Thyroid gland (tissue), 4 donors: Measurements from ENCODE around the gene C11orf24. TPM values are rescaled to one million over a fixed set of nuclear protein-coding genes. Genes with fewer than 3 reads are reported as not detected.

ENCODE experiments used
- DNase-seq, 2 donors: peaks; one replicate each; pipeline ENCODE4 v3.0.0-alpha.2; 2019
- H3K27ac ChIP-seq, 3 donors: fragments of 200-600 bp; sonication (generic); 1 replicate in 2 of 3; 2 replicates in 1 of 3; pipeline ENCODE4 v1.5.1; 2016 to 2019; ENCODE audit warnings: mild to moderate bottlenecking in 1 of 3, moderate library complexity in 1 of 3
- H3K27me3 ChIP-seq: fragments of 200-600 bp; sonication (generic); one replicate; pipeline ENCODE4 v1.5.1; 2019
- H3K36me3 ChIP-seq, 2 donors: fragments of 200-600 bp; sonication (generic); one replicate each; pipeline ENCODE4 v1.5.1; 2016 to 2019
- H3K4me1 ChIP-seq, 2 donors: fragments of 200-600 bp; sonication (generic); one replicate each; pipeline ENCODE4 v1.5.1; 2017 to 2019
- H3K4me3 ChIP-seq, 3 donors: fragments of 200-600 bp; sonication (generic); replicated peaks in 1 of 3; 1 replicate in 2 of 3; 2 replicates in 1 of 3; pipeline ENCODE4 v1.5.1; 2016; ENCODE audit warnings: mild to moderate bottlenecking in 1 of 3
- H3K9me3 ChIP-seq: fragments of 200-600 bp; sonication (generic); one replicate; pipeline ENCODE4 v1.5.1; 2017
- CTCF ChIP-seq, 6 experiments: fragments of 200-600 bp in 3 of 6; fragments of 450-650 bp in 3 of 6; sonication (generic) in 3 of 6; IDR thresholded peaks; one replicate each; pipeline ENCODE4 v1.5.1; 2016 to 2019; ENCODE audit warnings: antibody characterized with exemption in 6 of 6, mild to moderate bottlenecking in 2 of 6, inconsistent platforms in 1 of 6, moderate library complexity in 1 of 6
- POLR2A ChIP-seq, 2 donors: fragments of 450-650 bp; IDR thresholded peaks; one replicate each; pipeline ENCODE4 v1.6.1; 2017; ENCODE audit warnings: antibody characterized with exemption in 2 of 2, mild to moderate bottlenecking in 2 of 2, moderate library complexity in 1 of 2
- WGBS, 2 donors: methylation state at CpG; one replicate each; pipeline ENCODE4 v1.1.5; 2017; 5-methylcytosine and 5-hydroxymethylcytosine counted together
- intact Hi-C: fragments of 100-400 bp; cut with DNase I; formaldehyde crosslinking; loops from one replicate; pipeline ENCODE4 v1.15.1; 2023
- total RNA-seq, 4 donors: library from RNA; depleted of rRNA; stranded (reverse); fragments of >200 nt; gene quantifications; one replicate each; pipeline ENCODE4 v1.2.3, GENCODE V29; 2016

Gene C11orf24
- total RNA-seq, 4 donors from 2014 or later = 12.4 to 28.3 (median 24.4) TPM

- H3K4me1 ChIP-seq = no peaks in the 10 kb centered on the region
- intact Hi-C loops = no loop called here
- no peak for DNase-seq
- no peaks in the 10 kb centered on the region for H3K36me3 ChIP-seq
- H3K9me3 ChIP-seq = no peaks in the 10 kb centered on the region
- no peak overlapping the region for H3K4me3 ChIP-seq
- 96 to 97% methylated on average over 2 of the region's 2 CpGs for WGBS, 2 donors
- no peak overlapping the region for H3K27ac ChIP-seq
- TF ChIP-seq POLR2A (IDR thresholded peaks at IDR 0.05) (no peak), CTCF (IDR thresholded peaks at IDR 0.05) (no peak)
- no peaks in the 10 kb centered on the region for H3K27me3 ChIP-seq
Measured at GRCh38 chr11:68242616-68243015, 29.2 kb downstream of the C11orf24 start.

GRCh38 chr11:68231621-68232020, 40.2 kb downstream of the C11orf24 start:
- Histone ChIP-seq H3K36me3 (no peaks in the 10 kb centered on the region), H3K27me3 (no peaks in the 10 kb centered on the region), H3K4me3 (no peak overlapping the region), H3K4me1 (no peaks in the 10 kb centered on the region), H3K9me3 (no peaks in the 10 kb centered on the region), H3K27ac (no peak overlapping the region)
- intact Hi-C loops = no loop called here
- TF ChIP-seq CTCF (IDR thresholded peaks at IDR 0.05) = no peak
- no peak for TF ChIP-seq POLR2A (IDR thresholded peaks at IDR 0.05)
- WGBS, 2 donors = 90 to 94% methylated on average over 7 of the region's 7 CpGs
- no peak for DNase-seq

- no peak overlapping the region for H3K4me3 ChIP-seq
- H3K4me1 ChIP-seq = no peaks in the 10 kb centered on the region
- intact Hi-C loops = no loop called here
- H3K9me3 ChIP-seq = no peaks in the 10 kb centered on the region
- H3K27me3 ChIP-seq = no peaks in the 10 kb centered on the region
- H3K27ac ChIP-seq = no peak overlapping the region
- no peaks in the 10 kb centered on the region for H3K36me3 ChIP-seq
- TF ChIP-seq POLR2A (IDR thresholded peaks at IDR 0.05) (no peak), CTCF (IDR thresholded peaks at IDR 0.05) (no peak)
- 57 to 67% methylated on average over 1 of the region's 1 CpG for WGBS, 2 donors
- no peak for DNase-seq
Measured at GRCh38 chr11:68229601-68230000, 42.2 kb downstream of the C11orf24 start.

GRCh38 chr11:68226421-68226820, 45.4 kb downstream of the C11orf24 start:
- intact Hi-C loops = no loop called here
- no peaks in the 10 kb centered on the region for H3K9me3 ChIP-seq
- no peaks in the 10 kb centered on the region for H3K36me3 ChIP-seq
- no peak overlapping the region for H3K27ac ChIP-seq
- H3K27me3 ChIP-seq = no peaks in the 10 kb centered on the region
- WGBS, 2 donors = 93% methylated on average over 9 of the region's 9 CpGs
- no peaks in the 10 kb centered on the region for H3K4me1 ChIP-seq
- TF ChIP-seq CTCF (IDR thresholded peaks at IDR 0.05) = no peak
- TF ChIP-seq POLR2A (IDR thresholded peaks at IDR 0.05) = no peak
- no peak overlapping the region for H3K4me3 ChIP-seq
- DNase-seq = no peak

GRCh38 chr11:68224606-68225005, 47.2 kb downstream of the C11orf24 start:
- no peak overlapping the region for H3K27ac ChIP-seq
- H3K9me3 ChIP-seq = no peaks in the 10 kb centered on the region
- no peaks in the 10 kb centered on the region for H3K4me1 ChIP-seq
- WGBS, 2 donors = 88 to 94% methylated on average over 10 to 11 of the region's 11 CpGs
- TF ChIP-seq CTCF (IDR thresholded peaks at IDR 0.05) (no peak), POLR2A (IDR thresholded peaks at IDR 0.05) (no peak)
- H3K36me3 ChIP-seq = no peaks in the 10 kb centered on the region
- H3K27me3 ChIP-seq = no peaks in the 10 kb centered on the region
- no peak for DNase-seq
- intact Hi-C loops = no loop called here
- H3K4me3 ChIP-seq = no peak overlapping the region
